Activated CD4-positive, alpha-beta memory T cell treated with anti-CD3 and anti-CD28 coated beads for 36 hours (primary cell): ENCODE data around the gene ZFAND4. TPM values are rescaled to one million over a fixed set of nuclear protein-coding genes. Genes with fewer than 3 reads are reported as not detected.

Source experiments
- CTCF ChIA-PET: fragments of 350-600 bp; sonication (Branson Sonifier 250); formaldehyde crosslinking; loops from one replicate; lab custom pipeline; 2021; ENCODE audit warnings: antibody characterized with exemption, inconsistent platforms; lab: Charles Lee
- POLR2A ChIA-PET: fragments of 350-600 bp; sonication (Branson Sonifier 250); formaldehyde crosslinking; loops from one replicate; lab custom pipeline; 2021; ENCODE audit warnings: antibody characterized with exemption; lab: Charles Lee
- DNase-seq: peaks from one replicate; pipeline ENCODE4 v3.0.0-alpha.2; 2020
- H3K27ac Mint-ChIP-seq: one replicate; pipeline ENCODE4 v1.8.0; 2021; ENCODE audit warnings: mixed read lengths
- H3K27me3 Mint-ChIP-seq: one replicate; pipeline ENCODE4 v1.8.0; 2021; ENCODE audit warnings: mixed read lengths
- H3K36me3 Mint-ChIP-seq: one replicate; pipeline ENCODE4 v1.8.0; 2021; ENCODE audit warnings: mixed read lengths
- H3K4me1 Mint-ChIP-seq: one replicate; pipeline ENCODE4 v1.8.0; 2021; ENCODE audit warnings: low read depth, mixed read lengths
- H3K4me3 Mint-ChIP-seq: one replicate; pipeline ENCODE4 v1.8.0; 2021; ENCODE audit warnings: mild to moderate bottlenecking, mixed read lengths
- H3K9me3 Mint-ChIP-seq: one replicate; pipeline ENCODE4 v1.8.0; 2021; ENCODE audit warnings: mixed read lengths
- intact Hi-C: fragments of 100-400 bp; cut with micrococcal nuclease; formaldehyde crosslinking; loops from one replicate; pipeline ENCODE4 v1.15.1; 2023
- total RNA-seq, 2 experiments: library from RNA; stranded (reverse); gene quantifications; one replicate each; pipeline ENCODE4 v1.2.3, GENCODE V29; 2021

ZFAND4 gene
- total RNA-seq, 2 experiments from 2014 or later, result 9.6 to 11.9 TPM

- CTCF ChIA-PET, result no interaction called here
- POLR2A ChIA-PET, result no interaction called here
- intact Hi-C loops, result loop anchor here (10.0 kb wide), 1 partner anchor 594 kb away; the partner anchor contains the start of gene ZNF22
- Mint-ChIP-seq H3K9me3 (no peaks in the 10 kb centered on the region), H3K4me1 (peaks cover 5% of the 10 kb centered on the region), H3K36me3 (no peaks in the 10 kb centered on the region), H3K27ac (no peak overlapping the region), H3K27me3 (peaks cover 13% of the 10 kb centered on the region), H3K4me3 (no peak overlapping the region)
- no peak for DNase-seq
These were observed 73.5 kb downstream of the ZFAND4 start for GRCh38 chr10:45599021-45599603.

- Mint-ChIP-seq H3K27ac (no peak overlapping the region), H3K9me3 (no peaks in the 10 kb centered on the region), H3K4me1 (peaks cover 25% of the 10 kb centered on the region), H3K36me3 (no peaks in the 10 kb centered on the region), H3K27me3 (peaks cover 10% of the 10 kb centered on the region), H3K4me3 (no peak overlapping the region)
- intact Hi-C loops, result loop anchor here (10.0 kb wide), 1 partner anchor 592 kb away; the partner anchor contains the start of gene ZNF22
- no peak for DNase-seq
- CTCF ChIA-PET, result no interaction called here
- POLR2A ChIA-PET, result no interaction called here
These were observed 76.0 kb downstream of the ZFAND4 start for GRCh38 chr10:45596526-45596925.

GRCh38 chr10:45594276-45595157, 78.1 kb downstream of the ZFAND4 start:
- H3K27ac Mint-ChIP-seq, result peak overlapping the region; percentile 57
- CTCF ChIA-PET, result interaction anchor here (2.2 kb wide), 1 partner anchor 129 kb away, joined by 9 read pairs; no protein-coding TSS in a partner anchor

GRCh38 chr10:45593938-45594275, 78.7 kb downstream of the ZFAND4 start:
- intact Hi-C loops, result loop anchor here (1.0 to 10.0 kb wide), 3 partner anchors 13 to 589 kb away; partner anchors contain the start of genes ZFAND4 and ZNF22
- ChIA-PET POLR2A (no interaction called here), CTCF (interaction anchor here (2.2 kb wide), 1 partner anchor 129 kb away, joined by 9 read pairs; no protein-coding TSS in a partner anchor)
- Mint-ChIP-seq H3K27me3 (peaks cover 1% of the 10 kb centered on the region), H3K4me3 (peak overlapping the region; percentile 80), H3K27ac (peak overlapping the region; percentile 11), H3K4me1 (peaks cover 25% of the 10 kb centered on the region), H3K9me3 (peaks cover 2% of the 10 kb centered on the region), H3K36me3 (peaks cover 13% of the 10 kb centered on the region)
- DNase-seq, result no peak

More at GRCh38 chr10:45594276-45595157, 78.1 kb downstream of the ZFAND4 start:
- Mint-ChIP-seq H3K4me1 (peaks cover 25% of the 10 kb centered on the region), H3K9me3 (peaks cover 2% of the 10 kb centered on the region), H3K4me3 (peak overlapping the region; percentile 80), H3K36me3 (peaks cover 9% of the 10 kb centered on the region), H3K27me3 (peaks cover 1% of the 10 kb centered on the region)
- DNase-seq, result peak; percentile 93
- POLR2A ChIA-PET, result no interaction called here
- intact Hi-C loops, result loop anchor here (1.0 to 10.0 kb wide), 3 partner anchors 13 to 590 kb away; partner anchors contain the start of genes ZFAND4 and ZNF22

GRCh38 chr10:45592926-45593325, 79.6 kb downstream of the ZFAND4 start:
- intact Hi-C loops, result loop anchor here (10.0 kb wide), 1 partner anchor 588 kb away; the partner anchor contains the start of gene ZNF22
- Mint-ChIP-seq H3K27ac (no peak overlapping the region), H3K27me3 (peaks cover 1% of the 10 kb centered on the region), H3K4me1 (peaks cover 25% of the 10 kb centered on the region), H3K36me3 (peaks cover 13% of the 10 kb centered on the region), H3K4me3 (peak overlapping the region; percentile 80), H3K9me3 (peaks cover 2% of the 10 kb centered on the region)
- ChIA-PET POLR2A (no interaction called here), CTCF (interaction anchor here (2.2 kb wide), 1 partner anchor 128 kb away, joined by 9 read pairs; no protein-coding TSS in a partner anchor)
- no peak for DNase-seq

GRCh38 chr10:45592432-45592831, 80.1 kb downstream of the ZFAND4 start:
- no peak overlapping the region for H3K27ac Mint-ChIP-seq
- DNase-seq, result no peak
- H3K4me3 Mint-ChIP-seq, result peak overlapping the region; percentile 20
- intact Hi-C loops, result loop anchor here (10.0 kb wide), 1 partner anchor 588 kb away; the partner anchor contains the start of gene ZNF22
- peaks cover 25% of the 10 kb centered on the region for H3K4me1 Mint-ChIP-seq
- peaks cover 13% of the 10 kb centered on the region for H3K36me3 Mint-ChIP-seq
- H3K27me3 Mint-ChIP-seq, result peaks cover 1% of the 10 kb centered on the region
- ChIA-PET POLR2A (no interaction called here), CTCF (interaction anchor here (2.2 kb wide), 1 partner anchor 127 kb away, joined by 9 read pairs; no protein-coding TSS in a partner anchor)
- H3K9me3 Mint-ChIP-seq, result peaks cover 2% of the 10 kb centered on the region

GRCh38 chr10:45591280-45591679, 81.3 kb downstream of the ZFAND4 start:
- ChIA-PET CTCF (no interaction called here), POLR2A (no interaction called here)
- Mint-ChIP-seq H3K4me3 (no peak overlapping the region), H3K9me3 (peaks cover 7% of the 10 kb centered on the region), H3K36me3 (peaks cover 18% of the 10 kb centered on the region), H3K27ac (no peak overlapping the region), H3K27me3 (peaks cover 1% of the 10 kb centered on the region), H3K4me1 (peaks cover 25% of the 10 kb centered on the region)
- intact Hi-C loops, result loop anchor here (10.0 kb wide), 1 partner anchor 586 kb away; the partner anchor contains the start of gene ZNF22
- no peak for DNase-seq

GRCh38 chr10:45589868-45590267, 82.7 kb downstream of the ZFAND4 start:
- Mint-ChIP-seq H3K9me3 (peaks cover 13% of the 10 kb centered on the region), H3K27ac (no peak overlapping the region), H3K27me3 (no peaks in the 10 kb centered on the region)

GRCh38 chr10:45589009-45589408, 83.6 kb downstream of the ZFAND4 start:
- CTCF ChIA-PET, result no interaction called here
- Mint-ChIP-seq H3K4me1 (peaks cover 23% of the 10 kb centered on the region), H3K27me3 (no peaks in the 10 kb centered on the region), H3K36me3 (peaks cover 25% of the 10 kb centered on the region), H3K27ac (no peak overlapping the region), H3K9me3 (peaks cover 19% of the 10 kb centered on the region), H3K4me3 (no peak overlapping the region)
- no peak for DNase-seq
- POLR2A ChIA-PET, result no interaction called here
- intact Hi-C loops, result loop anchor here (10.0 kb wide), 2 partner anchors 234 to 686 kb away; no protein-coding TSS in a partner anchor

More at GRCh38 chr10:45589868-45590267, 82.7 kb downstream of the ZFAND4 start:
- Mint-ChIP-seq H3K4me3 (no peak overlapping the region), H3K4me1 (peaks cover 23% of the 10 kb centered on the region), H3K36me3 (peaks cover 22% of the 10 kb centered on the region)
- POLR2A ChIA-PET, result no interaction called here
- no peak for DNase-seq
- CTCF ChIA-PET, result no interaction called here
- intact Hi-C loops, result loop anchor here (10.0 kb wide), 3 partner anchors 235 to 685 kb away; partner anchors contain the start of gene ZNF22

- no peaks in the 10 kb centered on the region for H3K27me3 Mint-ChIP-seq
- DNase-seq, result no peak
- ChIA-PET CTCF (no interaction called here), POLR2A (no interaction called here)
- peaks cover 19% of the 10 kb centered on the region for H3K9me3 Mint-ChIP-seq
- peaks cover 13% of the 10 kb centered on the region for H3K4me1 Mint-ChIP-seq
- no peak overlapping the region for H3K27ac Mint-ChIP-seq
- no peak overlapping the region for H3K4me3 Mint-ChIP-seq
- peaks cover 25% of the 10 kb centered on the region for H3K36me3 Mint-ChIP-seq
- intact Hi-C loops, result loop anchor here (10.0 kb wide), 2 partner anchors 231 to 689 kb away; no protein-coding TSS in a partner anchor
These were observed 86.3 kb downstream of the ZFAND4 start for GRCh38 chr10:45586028-45586824.

GRCh38 chr10:45585131-45585530, 87.4 kb downstream of the ZFAND4 start:
- intact Hi-C loops, result loop anchor here (10.0 kb wide), 2 partner anchors 230 to 690 kb away; no protein-coding TSS in a partner anchor
- H3K36me3 Mint-ChIP-seq, result peaks cover 21% of the 10 kb centered on the region
- ChIA-PET POLR2A (no interaction called here), CTCF (no interaction called here)
- peaks cover 24% of the 10 kb centered on the region for H3K4me1 Mint-ChIP-seq
- H3K4me3 Mint-ChIP-seq, result no peak overlapping the region
- H3K27me3 Mint-ChIP-seq, result no peaks in the 10 kb centered on the region
- DNase-seq, result no peak
- peaks cover 19% of the 10 kb centered on the region for H3K9me3 Mint-ChIP-seq
- H3K27ac Mint-ChIP-seq, result no peak overlapping the region
